ENCODE results near the gene TMEM181.
"Not testable (repeated sequence)": the region's sequence is repeated elsewhere in the genome, so short reads cannot be mapped to it uniquely, and the experiment has no call there.

TMEM181 gene

GRCh38 chr6:158677094-158677493 is 117.2 kb downstream of the TMEM181 start:
- H3K4me1 ChIP-seq; in situ Hi-C loops (cut with MboI; ENCODE audit: low sequenced_read_pairs); H3K36me3 ChIP-seq (replicated peaks); H3K9me3 ChIP-seq; H3K27me3 ChIP-seq (ENCODE audit: low read depth); DNase-seq (ENCODE audit: low spot score in 2 of 2); H3K4me3 ChIP-seq: not testable (repeated sequence)

GRCh38 chr6:158677906-158678578 is 118.2 kb downstream of the TMEM181 start:
- in situ Hi-C loops (cut with MboI; ENCODE audit: low sequenced_read_pairs): no loop called here
- no peak for DNase-seq (ENCODE audit: low spot score in 2 of 2)
- no peaks in the 10 kb centered on the region for H3K27me3 ChIP-seq (ENCODE audit: low read depth)
- no peaks in the 10 kb centered on the region for H3K4me1 ChIP-seq
- no peaks in the 10 kb centered on the region for H3K9me3 ChIP-seq
- H3K4me3 ChIP-seq: no peak overlapping the region
- no peaks in the 10 kb centered on the region for H3K36me3 ChIP-seq (replicated peaks)

GRCh38 chr6:158680015-158680414 is 120.1 kb downstream of the TMEM181 start:
- Histone ChIP-seq H3K4me1 (no peaks in the 10 kb centered on the region), H3K36me3 (replicated peaks) (no peaks in the 10 kb centered on the region), H3K9me3 (no peaks in the 10 kb centered on the region), H3K27me3 (ENCODE audit: low read depth) (no peaks in the 10 kb centered on the region), H3K4me3 (no peak overlapping the region)
- DNase-seq (ENCODE audit: low spot score in 2 of 2): no peak
- in situ Hi-C loops (cut with MboI; ENCODE audit: low sequenced_read_pairs): no loop called here

- DNase-seq (ENCODE audit: low spot score in 2 of 2): no peak
- H3K36me3 ChIP-seq (replicated peaks): no peaks in the 10 kb centered on the region
- H3K4me1 ChIP-seq: no peaks in the 10 kb centered on the region
- no peak overlapping the region for H3K4me3 ChIP-seq
- H3K9me3 ChIP-seq: no peaks in the 10 kb centered on the region
- no peaks in the 10 kb centered on the region for H3K27me3 ChIP-seq (ENCODE audit: low read depth)
- in situ Hi-C loops (cut with MboI; ENCODE audit: low sequenced_read_pairs): no loop called here
Measured at GRCh38 chr6:158680481-158680880, 120.6 kb downstream of the TMEM181 start.

- Histone ChIP-seq H3K27me3 (ENCODE audit: low read depth) (peaks cover 5% of the 10 kb centered on the region; the same call in 1 of the 2 replicates), H3K36me3 (replicated peaks) (no peaks in the 10 kb centered on the region), H3K9me3 (no peaks in the 10 kb centered on the region), H3K4me3 (no peak overlapping the region), H3K4me1 (no peaks in the 10 kb centered on the region)
- DNase-seq (ENCODE audit: low spot score in 2 of 2): no peak
- in situ Hi-C loops (cut with MboI; ENCODE audit: low sequenced_read_pairs): no loop called here
Measured at GRCh38 chr6:158684311-158684710, 124.4 kb downstream of the TMEM181 start.

GRCh38 chr6:158684745-158685324 is 124.9 kb downstream of the TMEM181 start:
- in situ Hi-C loops (cut with MboI; ENCODE audit: low sequenced_read_pairs): no loop called here
- no peaks in the 10 kb centered on the region for H3K36me3 ChIP-seq (replicated peaks)
- H3K27me3 ChIP-seq (ENCODE audit: low read depth): peaks cover 5% of the 10 kb centered on the region; the same call in 1 of the 2 replicates
- no peaks in the 10 kb centered on the region for H3K9me3 ChIP-seq
- H3K4me1 ChIP-seq: no peaks in the 10 kb centered on the region
- no peak for DNase-seq (ENCODE audit: low spot score in 2 of 2)
- H3K4me3 ChIP-seq: no peak overlapping the region

All from HAP-1 (cell line).